Measurements from ENCODE around the gene CTNNA3. TPM values are rescaled to one million over a fixed set of nuclear protein-coding genes. Genes with fewer than 3 reads are reported as not detected.
A peak's percentile ranks its signal among the peaks of the same experiment; 100 is the strongest.

The CTNNA3 gene
- total RNA-seq, 4 donors from 2014 or later: 0.68 to 75.2 (median 1.4) TPM

DNA sequence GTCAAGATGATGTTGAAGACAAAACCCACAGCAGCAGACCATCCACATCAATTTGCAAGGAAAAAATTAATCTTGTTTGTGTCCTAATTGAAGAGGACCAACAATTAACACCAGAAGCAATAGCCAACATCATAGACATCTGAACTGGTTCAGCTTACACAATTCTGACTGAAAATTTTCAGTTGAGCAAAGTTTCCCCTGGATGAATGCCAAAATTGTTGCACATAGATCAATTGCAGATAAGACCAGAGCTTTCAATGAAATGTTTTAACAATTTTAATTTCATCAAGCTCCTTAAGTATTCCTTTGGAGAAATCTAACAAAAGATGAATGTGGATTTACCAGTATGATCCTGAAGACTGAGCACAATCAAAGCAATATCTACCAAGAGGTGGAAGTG, 168.6 kb downstream of the CTNNA3 start:
- Histone ChIP-seq H3K27me3 (no peaks in the 10 kb centered on the region), H3K27ac (no peak overlapping the region), H3K9me3 (no peaks in the 10 kb centered on the region), H3K4me1 (no peaks in the 10 kb centered on the region), H3K36me3 (no peaks in the 10 kb centered on the region), H3K4me3 (no peak overlapping the region)
- no peak for DNase-seq
- TF ChIP-seq EP300 (IDR thresholded peaks at IDR 0.05; ENCODE audit: low read depth) (no peak), POLR2A (IDR thresholded peaks at IDR 0.05) (no peak), POLR2AphosphoS5 (IDR thresholded peaks at IDR 0.05) (no peak), CTCF (IDR thresholded peaks at IDR 0.05) (no peak)
- in situ Hi-C loops (cut with MboI; ENCODE audit: low pct_ligation_motif_present in 1 of 4, low pct_unique_long_range_greater_than_20kb in 1 of 4, low sequenced_read_pairs in 3 of 4): no loop called here
- intact Hi-C loops (cut with DNase I; ENCODE audit: low total_unique reads): no loop called here

DNA sequence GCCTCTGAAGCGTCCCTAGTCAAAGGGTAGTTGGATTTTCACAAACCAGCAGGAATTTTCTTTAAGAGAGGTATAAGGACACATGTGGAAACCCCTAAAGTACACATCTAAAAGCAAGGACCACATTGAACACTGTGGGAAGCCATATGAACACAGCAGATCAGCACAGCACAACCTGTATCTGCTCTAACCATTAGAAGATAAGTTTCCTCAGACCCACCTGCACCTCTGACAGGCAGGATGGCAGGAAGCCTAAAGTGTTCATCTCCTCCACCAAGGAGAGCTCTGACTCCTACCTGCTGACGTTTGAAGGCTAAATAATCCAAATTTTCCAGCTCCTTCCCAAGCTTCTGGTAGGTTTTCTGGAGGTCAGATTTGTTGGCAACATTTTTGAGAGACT, 174.4 kb downstream of the CTNNA3 start:
- TF ChIP-seq POLR2A (IDR thresholded peaks at IDR 0.05) (no peak), CTCF (IDR thresholded peaks at IDR 0.05) (no peak), EP300 (IDR thresholded peaks at IDR 0.05; ENCODE audit: low read depth) (no peak), POLR2AphosphoS5 (IDR thresholded peaks at IDR 0.05) (no peak)
- in situ Hi-C loops (cut with MboI; ENCODE audit: low pct_ligation_motif_present in 1 of 4, low pct_unique_long_range_greater_than_20kb in 1 of 4, low sequenced_read_pairs in 3 of 4) (no loop called here), intact Hi-C loops (cut with DNase I; ENCODE audit: low total_unique reads) (no loop called here)
- DNase-seq: no peak
- H3K27ac ChIP-seq: no peak overlapping the region
- WGBS, 2 donors (ENCODE audit: low coverage in 1 of 2): 52 to 77% methylated on average over 2 of the region's 2 CpGs
- H3K4me3 ChIP-seq: no peak overlapping the region
- peaks cover 0 to 3% (median 0%) of the 10 kb centered on the region in 4 donors for H3K4me1 ChIP-seq
- H3K36me3 ChIP-seq: no peaks in the 10 kb centered on the region
- H3K9me3 ChIP-seq: no peaks in the 10 kb centered on the region
- H3K27me3 ChIP-seq: no peaks in the 10 kb centered on the region

- intact Hi-C loops (cut with DNase I; ENCODE audit: low total_unique reads) (no loop called here), in situ Hi-C loops (cut with MboI; ENCODE audit: low pct_ligation_motif_present in 1 of 4, low pct_unique_long_range_greater_than_20kb in 1 of 4, low sequenced_read_pairs in 3 of 4) (no loop called here)
- no peaks in the 10 kb centered on the region for H3K36me3 ChIP-seq
- H3K4me3 ChIP-seq: no peak overlapping the region
- peak; percentile 10 for DNase-seq
- WGBS, 2 donors (ENCODE audit: low coverage in 1 of 2): 0 to 5% methylated on average over 1 to 5 of the region's 5 CpGs
- no peak overlapping the region for H3K27ac ChIP-seq
- H3K27me3 ChIP-seq: no peaks in the 10 kb centered on the region
- H3K9me3 ChIP-seq: no peaks in the 10 kb centered on the region
- peaks cover 0 to 3% (median 0%) of the 10 kb centered on the region in 4 donors for H3K4me1 ChIP-seq
- TF ChIP-seq POLR2AphosphoS5 (IDR thresholded peaks at IDR 0.05) (no peak), EP300 (IDR thresholded peaks at IDR 0.05; ENCODE audit: low read depth) (no peak), POLR2A (IDR thresholded peaks at IDR 0.05) (no peak), CTCF (IDR thresholded peaks at IDR 0.05) (peak; percentile 38 to 60 (median 55))
These were observed 175.0 kb downstream of the CTNNA3 start for GRCh38 chr10:67520924-67521520.

DNA sequence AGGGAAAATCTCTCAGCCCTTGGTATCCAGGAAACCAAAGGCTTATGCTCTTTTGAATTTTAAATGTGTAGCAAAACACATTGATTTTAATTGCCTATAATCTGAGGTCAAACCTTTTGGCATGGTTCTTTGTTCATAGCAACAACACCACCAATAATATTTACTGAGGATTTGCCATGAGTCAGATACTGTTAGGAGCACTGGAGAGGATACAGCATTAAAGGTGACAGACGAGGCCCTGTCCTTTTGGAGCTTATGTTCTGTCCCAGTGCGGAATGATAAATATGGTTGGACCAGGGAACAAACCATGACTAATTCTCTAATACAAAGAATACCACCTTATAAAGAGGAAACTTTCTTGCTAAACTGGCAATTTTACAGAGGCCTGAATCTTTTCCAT, 176.6 kb downstream of the CTNNA3 start:
- intact Hi-C loops (cut with DNase I; ENCODE audit: low total_unique reads) (no loop called here), in situ Hi-C loops (cut with MboI; ENCODE audit: low pct_ligation_motif_present in 1 of 4, low pct_unique_long_range_greater_than_20kb in 1 of 4, low sequenced_read_pairs in 3 of 4) (no loop called here)

More for the DNA sequence above, 176.6 kb downstream of the CTNNA3 start:
- no peak for TF ChIP-seq POLR2A (IDR thresholded peaks at IDR 0.05)
- no peak for TF ChIP-seq POLR2AphosphoS5 (IDR thresholded peaks at IDR 0.05)
- no peak for TF ChIP-seq EP300 (IDR thresholded peaks at IDR 0.05; ENCODE audit: low read depth)
- TF ChIP-seq CTCF (IDR thresholded peaks at IDR 0.05): no peak
- no peaks in the 10 kb centered on the region for H3K9me3 ChIP-seq
- H3K27ac ChIP-seq: no peak overlapping the region
- H3K4me3 ChIP-seq: no peak overlapping the region
- peaks cover 0 to 3% (median 0%) of the 10 kb centered on the region in 4 donors for H3K4me1 ChIP-seq
- WGBS, 2 donors (ENCODE audit: low coverage in 1 of 2): 80 to 100% methylated on average over 2 of the region's 2 CpGs
- H3K36me3 ChIP-seq: no peaks in the 10 kb centered on the region
- H3K27me3 ChIP-seq: no peaks in the 10 kb centered on the region
- no peak for DNase-seq
